Neural progenitor cell (in vitro differentiated cells): ENCODE measurements around the gene SPTBN1. TPM values are rescaled to one million over a fixed set of nuclear protein-coding genes. Genes with fewer than 3 reads are reported as not detected.

Source experiments
- DNase-seq: peaks from one replicate; pipeline ENCODE4 v3.0.0-alpha.2; 2016; ENCODE audit warnings: low spot score
- H2AFZ ChIP-seq: fragments of 200-600 bp; sonication (generic); replicated peaks from 2 replicates; pipeline ENCODE4 v1.6.1; 2016; ENCODE audit warnings: antibody characterized with exemption
- H3F3A ChIP-seq: fragments of 200-600 bp; sonication (generic); 2 replicates; pipeline ENCODE4 v1.6.1; 2016; ENCODE audit warnings: antibody characterized with exemption, low read depth
- H3K27ac ChIP-seq: fragments of 200-600 bp; sonication (generic); 2 replicates; pipeline ENCODE4 v1.5.1; 2016; ENCODE audit warnings: mild to moderate bottlenecking
- H3K27me3 ChIP-seq: fragments of 200-600 bp; sonication (generic); 2 replicates; pipeline ENCODE4 v1.6.1; 2016; ENCODE audit warnings: mild to moderate bottlenecking, moderate library complexity
- H3K36me3 ChIP-seq: fragments of 200-600 bp; sonication (generic); 2 replicates; pipeline ENCODE4 v1.5.1; 2016
- H3K4me1 ChIP-seq: fragments of 200-600 bp; sonication (generic); 2 replicates; pipeline ENCODE4 v1.6.1; 2016; ENCODE audit warnings: mixed run types
- H3K4me2 ChIP-seq: fragments of 200-600 bp; sonication (generic); 2 replicates; pipeline ENCODE4 v1.6.1; 2016
- H3K4me3 ChIP-seq: fragments of 200-600 bp; sonication (generic); 2 replicates; pipeline ENCODE4 v1.5.1; 2016
- H3K79me2 ChIP-seq: fragments of 200-600 bp; sonication (generic); 2 replicates; pipeline ENCODE4 v1.6.1; 2016; ENCODE audit warnings: low read depth
- H3K9ac ChIP-seq: fragments of 200-600 bp; sonication (generic); 2 replicates; pipeline ENCODE4 v1.6.1; 2016
- H3K9me3 ChIP-seq: fragments of 200-600 bp; sonication (generic); 2 replicates; pipeline ENCODE4 v1.5.1; 2016; ENCODE audit warnings: low read depth
- H4K20me1 ChIP-seq: fragments of 200-600 bp; sonication (generic); 2 replicates; pipeline ENCODE4 v1.6.1; 2016; ENCODE audit warnings: low read depth
- H3K27ac Mint-ChIP-seq: 3 replicates; pipeline ENCODE4 v1.8.0; 2021; ENCODE audit warnings: mixed read lengths
- H3K27me3 Mint-ChIP-seq: 2 replicates; pipeline ENCODE4 v1.8.0; 2022; ENCODE audit warnings: low read depth, mild to moderate bottlenecking, inconsistent platforms, moderate library complexity, mixed read lengths; ENCODE audit not compliant: insufficient read depth
- H3K36me3 Mint-ChIP-seq: 3 replicates; pipeline ENCODE4 v1.8.0; 2021; ENCODE audit warnings: mixed read lengths
- H3K4me1 Mint-ChIP-seq: 3 replicates; pipeline ENCODE4 v1.8.0; 2021; ENCODE audit warnings: mixed read lengths
- H3K4me3 Mint-ChIP-seq: 3 replicates; pipeline ENCODE4 v1.8.0; 2021; ENCODE audit warnings: mild to moderate bottlenecking, moderate library complexity, mixed read lengths
- H3K9me3 Mint-ChIP-seq: 3 replicates; pipeline ENCODE4 v1.8.0; 2020; ENCODE audit warnings: mixed read lengths
- CTCF ChIP-seq: fragments of 200-600 bp; sonication (generic); IDR thresholded peaks from 2 replicates; pipeline ENCODE4 v1.5.1; 2017; ENCODE audit warnings: antibody characterized with exemption, mild to moderate bottlenecking
- EZH2 ChIP-seq: fragments of 200-600 bp; sonication (generic); IDR thresholded peaks from 2 replicates; pipeline ENCODE4 v1.6.1; 2017; ENCODE audit warnings: antibody characterized with exemption, mild to moderate bottlenecking, moderate library complexity
- EZH2phosphoT487 ChIP-seq: fragments of 200-600 bp; sonication (generic); IDR thresholded peaks from 2 replicates; pipeline ENCODE4 v1.6.1; 2017; ENCODE audit warnings: antibody characterized with exemption
- total RNA-seq: library from RNA; depleted of rRNA; stranded (reverse); fragments of >200 nt; gene quantifications from 2 replicates; pipeline ENCODE4 v1.2.3, GENCODE V29; 2015; ENCODE audit warnings: low replicate concordance

SPTBN1 gene
- total RNA-seq, 1 donor from 2014 or later, result 94.2 TPM

DNA sequence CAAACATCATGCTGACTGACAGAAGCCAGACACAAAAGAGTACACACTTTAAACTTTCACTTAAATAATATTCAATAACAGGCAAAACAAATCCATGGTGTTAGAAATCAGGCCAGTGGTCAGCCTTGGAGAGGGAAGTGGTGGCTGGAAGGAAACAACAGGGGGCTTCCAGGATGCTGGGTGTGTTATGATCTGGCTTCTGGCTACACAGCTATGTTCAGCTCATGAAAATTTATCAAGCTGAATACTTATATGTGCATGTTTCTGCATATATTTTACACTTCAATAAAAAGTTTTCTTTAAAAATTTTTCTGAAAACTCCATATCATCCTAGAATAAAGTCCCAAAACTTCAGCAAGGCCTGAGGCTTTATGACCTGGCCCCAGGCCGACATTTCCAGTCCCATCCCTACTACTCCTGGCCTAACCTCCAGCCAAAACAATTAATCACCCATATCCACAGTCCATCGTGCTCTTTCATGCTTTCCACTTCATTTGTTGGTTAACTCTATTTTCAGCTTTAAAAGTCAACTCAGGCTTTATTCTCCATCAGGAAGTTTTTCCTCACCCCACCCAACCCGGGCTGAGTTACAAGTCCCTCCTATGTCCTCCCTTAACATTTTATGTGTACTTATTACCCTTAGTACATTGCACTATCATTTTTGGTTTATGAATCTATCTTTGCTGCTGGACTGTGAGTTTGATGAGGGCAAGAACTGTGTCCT, 27.9 kb upstream of the SPTBN1 start:
- no peak overlapping the region for H2AFZ ChIP-seq
- no peak for DNase-seq
- no peaks in the 10 kb centered on the region for H3K9me3 ChIP-seq
- no peaks in the 10 kb centered on the region for H3K36me3 Mint-ChIP-seq
- H3K27me3 ChIP-seq, result no peaks in the 10 kb centered on the region
- no peak overlapping the region for H3K27ac Mint-ChIP-seq
- H3K27me3 Mint-ChIP-seq, result peaks cover 2% of the 10 kb centered on the region
- no peak overlapping the region for H3K9ac ChIP-seq
- no peak overlapping the region for H3K4me3 Mint-ChIP-seq
- no peak for TF ChIP-seq EZH2phosphoT487
- TF ChIP-seq CTCF, result no peak
- TF ChIP-seq EZH2, result no peak
- no peak overlapping the region for H3K4me3 ChIP-seq
- peaks cover 13% of the 10 kb centered on the region for H3K4me1 Mint-ChIP-seq
- no peaks in the 10 kb centered on the region for H4K20me1 ChIP-seq
- no peaks in the 10 kb centered on the region for H3K36me3 ChIP-seq
- peaks cover 10% of the 10 kb centered on the region for H3K4me1 ChIP-seq
- H3K9me3 Mint-ChIP-seq, result peaks cover 3% of the 10 kb centered on the region
- no peaks in the 10 kb centered on the region for H3K79me2 ChIP-seq
- H3F3A ChIP-seq, result no peaks in the 10 kb centered on the region
- H3K4me2 ChIP-seq, result no peak overlapping the region
- no peak overlapping the region for H3K27ac ChIP-seq

DNA sequence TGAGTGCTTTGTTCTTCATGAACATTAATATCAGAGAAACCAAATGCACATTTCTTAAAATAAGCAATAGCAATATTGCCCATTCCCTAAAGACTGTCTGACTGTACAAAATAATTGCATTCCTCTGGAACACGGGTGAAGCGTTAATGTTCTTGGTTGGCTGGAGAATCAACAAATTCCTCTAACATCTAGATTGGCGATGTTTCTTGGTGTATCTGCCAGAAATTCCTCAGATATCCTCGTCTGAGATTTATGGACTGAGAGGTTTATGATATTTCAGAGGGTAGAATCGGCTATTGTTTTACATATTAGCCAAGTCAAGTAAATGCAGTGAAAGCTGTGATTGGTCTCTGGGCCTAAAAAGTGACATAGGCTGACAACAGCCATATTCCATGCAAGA, 27.1 kb upstream of the SPTBN1 start:
- peaks cover 13% of the 10 kb centered on the region for H3K4me1 Mint-ChIP-seq

GRCh38 chr2:54429811-54430551, 26.1 kb upstream of the SPTBN1 start:
- H3K36me3 Mint-ChIP-seq, result no peaks in the 10 kb centered on the region
- H3K79me2 ChIP-seq, result no peaks in the 10 kb centered on the region
- no peaks in the 10 kb centered on the region for H3K9me3 ChIP-seq
- no peak overlapping the region for H2AFZ ChIP-seq
- H3K36me3 ChIP-seq, result no peaks in the 10 kb centered on the region
- H3K9ac ChIP-seq, result no peak overlapping the region
- H3K4me1 Mint-ChIP-seq, result peaks cover 13% of the 10 kb centered on the region
- H3K27ac ChIP-seq, result no peak overlapping the region
- DNase-seq, result no peak
- H3K4me3 ChIP-seq, result no peak overlapping the region
- H3K27me3 Mint-ChIP-seq, result peaks cover 2% of the 10 kb centered on the region
- TF ChIP-seq CTCF (no peak), EZH2phosphoT487 (no peak), EZH2 (no peak)
- H3K9me3 Mint-ChIP-seq, result peaks cover 3% of the 10 kb centered on the region
- H3K27me3 ChIP-seq, result no peaks in the 10 kb centered on the region
- no peak overlapping the region for H3K27ac Mint-ChIP-seq
- no peak overlapping the region for H3K4me2 ChIP-seq
- no peaks in the 10 kb centered on the region for H3F3A ChIP-seq
- peaks cover 10% of the 10 kb centered on the region for H3K4me1 ChIP-seq
- no peak overlapping the region for H3K4me3 Mint-ChIP-seq
- no peaks in the 10 kb centered on the region for H4K20me1 ChIP-seq

More for the DNA sequence above, 27.1 kb upstream of the SPTBN1 start:
- no peaks in the 10 kb centered on the region for H3K9me3 ChIP-seq
- no peak overlapping the region for H3K4me3 ChIP-seq
- no peak overlapping the region for H3K4me2 ChIP-seq
- Mint-ChIP-seq H3K9me3 (peaks cover 3% of the 10 kb centered on the region), H3K36me3 (no peaks in the 10 kb centered on the region), H3K27ac (no peak overlapping the region), H3K27me3 (peaks cover 2% of the 10 kb centered on the region), H3K4me3 (no peak overlapping the region)
- H3K4me1 ChIP-seq, result peaks cover 10% of the 10 kb centered on the region
- no peaks in the 10 kb centered on the region for H3K36me3 ChIP-seq
- TF ChIP-seq EZH2 (no peak), EZH2phosphoT487 (no peak), CTCF (no peak)
- DNase-seq, result no peak
- no peaks in the 10 kb centered on the region for H3F3A ChIP-seq
- H4K20me1 ChIP-seq, result no peaks in the 10 kb centered on the region
- H3K27ac ChIP-seq, result no peak overlapping the region
- no peaks in the 10 kb centered on the region for H3K27me3 ChIP-seq
- H2AFZ ChIP-seq, result no peak overlapping the region
- H3K9ac ChIP-seq, result no peak overlapping the region
- H3K79me2 ChIP-seq, result no peaks in the 10 kb centered on the region
